HepG2 (cell line): ENCODE data around the gene PAK2. TPM values are rescaled to one million over a fixed set of nuclear protein-coding genes. Genes with fewer than 3 reads are reported as not detected.
"Not testable (repeated sequence)": the region's sequence is repeated elsewhere in the genome, so short reads cannot be mapped to it uniquely, and the experiment has no call there.

Experiments
- ATAC-seq: fragments of 200-7000 bp; cut with Tn5 transposase; 3 replicates; pipeline ENCODE4 v1.9.1; 2020; ENCODE audit warnings: mild to moderate bottlenecking, moderate library complexity
- BruUV-seq: library from RNA; stranded (reverse); fragments of 400-500 nt; replicated peaks from 2 replicates; lab custom pipeline; 2021; lab: Mats Ljungman, UMichigan
- CTCF ChIA-PET: fragments of 300-600 bp; formaldehyde crosslinking; extraction: SDS; loops from one replicate; lab custom pipeline; 2021; ENCODE audit warnings: low total read pairs, inconsistent platforms, low intra/inter-chr PET ratio; lab: Yijun Ruan, JAX
- POLR2A ChIA-PET: fragments of 350-600 bp; sonication (Branson Sonifier 250); formaldehyde crosslinking; loops from one replicate; lab custom pipeline; 2020; ENCODE audit warnings: antibody characterized with exemption, inconsistent platforms; lab: Yijun Ruan, JAX
- DNase-seq: peaks from one replicate; pipeline ENCODE4 v3.0.0-alpha.2; 2015; ENCODE audit warnings: low spot score
- FAIRE-seq: peaks from 3 replicates; lab custom pipeline; 2011; peaks lifted over from hg19 to GRCh38; lab: Jason Lieb, UNC
- H2AFZ ChIP-seq: one replicate; pipeline ENCODE4 v1.6.1; 2011; ENCODE audit warnings: low read length, inconsistent platforms
- H3K27ac ChIP-seq: fragments of 300-600 bp; 3 replicates; pipeline ENCODE4 v1.8.0; 2011; ENCODE audit warnings: mixed run types, mild to moderate bottlenecking, mixed read lengths, low read length, inconsistent platforms; ENCODE audit not compliant: insufficient read depth; ENCODE audit errors: extremely low read length
- H3K27me3 ChIP-seq, 2 experiments: fragments of 200-600 bp in 1 of 2; 2 replicates in 1 of 2; 3 replicates in 1 of 2; pipeline versions ENCODE4 v1.6.0 to v1.8.0; 2011; ENCODE audit warnings: low read length in 2 of 2, mild to moderate bottlenecking in 2 of 2, moderate library complexity in 2 of 2, inconsistent platforms in 1 of 2; ENCODE audit not compliant: insufficient read depth in 2 of 2, control insufficient read depth in 1 of 2
- H3K36me3 ChIP-seq, 2 experiments: fragments of 200-600 bp in 1 of 2; replicated peaks in 1 of 2; 2 replicates in 1 of 2; 3 replicates in 1 of 2; pipeline versions ENCODE4 v1.5.1 to v1.8.0; 2011; ENCODE audit warnings: low read length in 2 of 2, inconsistent platforms in 1 of 2; ENCODE audit not compliant: insufficient read depth in 2 of 2, control insufficient read depth in 1 of 2
- H3K4me1 ChIP-seq: 2 replicates; pipeline ENCODE4 v1.5.1; 2012; ENCODE audit warnings: low read length, inconsistent platforms; ENCODE audit not compliant: insufficient read depth
- H3K4me2 ChIP-seq: 2 replicates; pipeline ENCODE4 v1.6.0; 2011; ENCODE audit warnings: low read depth, low read length, inconsistent platforms
- H3K4me3 ChIP-seq, 3 experiments: fragments of 200-600 bp in 1 of 3; sonication (generic), shearing (Covaris generic) in 1 of 3; replicated peaks in 1 of 3; 2 replicates each; pipeline ENCODE4 v1.5.1; 2011 to 2016; ENCODE audit warnings: low read length in 3 of 3, inconsistent platforms in 2 of 3, low read depth in 2 of 3, mild to moderate bottlenecking in 2 of 3, control low read depth in 1 of 3, mixed read lengths in 1 of 3; ENCODE audit not compliant: insufficient read depth in 1 of 3
- H3K79me2 ChIP-seq: one replicate; pipeline ENCODE4 v1.6.1; 2011; ENCODE audit warnings: low read length, inconsistent platforms; ENCODE audit not compliant: insufficient read depth
- H3K9ac ChIP-seq: 2 replicates; pipeline ENCODE4 v1.6.0; 2011; ENCODE audit warnings: mild to moderate bottlenecking, low read depth, low read length, inconsistent platforms; ENCODE audit not compliant: insufficient read depth
- H3K9me3 ChIP-seq: 2 replicates; pipeline ENCODE4 v1.5.1; 2012; ENCODE audit warnings: mild to moderate bottlenecking, low read length
- H4K20me1 ChIP-seq: 2 replicates; pipeline ENCODE4 v1.6.0; 2011; ENCODE audit warnings: inconsistent platforms, mild to moderate bottlenecking, low read length, moderate library complexity; ENCODE audit not compliant: insufficient read depth
- CENPT ChIP-seq: sonication (generic); formaldehyde crosslinking; IDR thresholded peaks from 2 replicates; pipeline ENCODE4 v1.8.0; 2022; ENCODE audit warnings: low read depth, mild to moderate bottlenecking, moderate library complexity, missing genetic modification reagents
- HES4 ChIP-seq: sonication (generic); formaldehyde crosslinking; IDR thresholded peaks from 2 replicates; pipeline ENCODE4 v1.9.0; 2021; ENCODE audit warnings: mild to moderate bottlenecking, missing genetic modification reagents, borderline replicate concordance
- MAFF ChIP-seq: IDR thresholded peaks from 2 replicates; pipeline ENCODE4 v1.6.1; 2011; ENCODE audit warnings: low read depth, low read length, improper control_type of control experiment
- MAFK ChIP-seq, 2 experiments: IDR thresholded peaks in 1 of 2; conservative IDR thresholded peaks in 1 of 2; 2 replicates each; pipeline ENCODE4 v1.6.1; 2011; ENCODE audit warnings: improper control_type of control experiment in 2 of 2, low read length in 2 of 2
- MTF2 ChIP-seq: sonication (generic); formaldehyde crosslinking; IDR thresholded peaks from 2 replicates; pipeline ENCODE4 v1.5.0; 2020; ENCODE audit warnings: missing genetic modification reagents, borderline replicate concordance
- NFE2 ChIP-seq: sonication (generic); formaldehyde crosslinking; IDR thresholded peaks from 2 replicates; pipeline ENCODE4 v1.4.0; 2020; ENCODE audit warnings: missing genetic modification reagents
- NFYB ChIP-seq: sonication (generic); formaldehyde crosslinking; IDR thresholded peaks from 2 replicates; pipeline ENCODE4 v1.4.0; 2020; ENCODE audit warnings: missing genetic modification reagents
- NFYC ChIP-seq: IDR thresholded peaks from 2 replicates; pipeline ENCODE4 v1.6.1; 2016; ENCODE audit warnings: missing genetic modification reagents, missing compliant biosample characterization
- RERE ChIP-seq: IDR thresholded peaks from 2 replicates; pipeline ENCODE4 v1.6.1; 2016; ENCODE audit warnings: low read depth, missing genetic modification reagents, missing compliant biosample characterization
- RFX1 ChIP-seq: fragments of 450-650 bp; IDR thresholded peaks from 2 replicates; pipeline ENCODE4 v1.6.1; 2017
- WGBS: methylation state at CpG from one replicate; pipeline ENCODE4 v1.1.6; 2017; ENCODE audit warnings: low lambda C conversion rate; 5-methylcytosine and 5-hydroxymethylcytosine counted together
- in situ Hi-C: cut with HindIII; loops from 2 replicates; pipeline ENCODE4 v1.10.0; 2017; ENCODE audit warnings: low pct_unique_long_range_greater_than_20kb; ENCODE audit not compliant: extremely low pct_ligation_motif_present
- intact Hi-C: fragments of 100-400 bp; cut with micrococcal nuclease; formaldehyde crosslinking; loops from one replicate; pipeline ENCODE4 v1.10.0; 2022; ENCODE audit not compliant: unreplicated experiment
- polyA plus RNA-seq, 8 experiments: library from polyadenylated mRNA; depleted of rRNA in 3 of 8; stranded (reverse) in 7 of 8; unstranded in 1 of 8; fragments of >200 nt; fragmentation: Illumina TruSeq in 4 of 8; extraction: Trizol in 4 of 8; gene quantifications; 2 replicates each; pipeline versions ENCODE4 v1.2.1 to v1.2.3, GENCODE V29; 2011 to 2016; ENCODE audit warnings: low read depth in 4 of 8, missing spikeins in 1 of 8, mixed read lengths in 1 of 8; ENCODE audit not compliant: insufficient read depth in 1 of 8
- total RNA-seq, 5 experiments: library from RNA; depleted of rRNA; stranded (reverse); fragments of >200 nt; fragmentation: Illumina TruSeq; extraction: Trizol; gene quantifications; 2 replicates each; pipeline ENCODE4 v1.2.3, GENCODE V29; 2016; ENCODE audit warnings: low read depth in 1 of 5
- TF ChIP-seq, protein P1 (sequence below): sonication (generic); formaldehyde crosslinking; IDR thresholded peaks from 2 replicates; pipeline ENCODE4 v1.4.0; 2020; ENCODE audit warnings: mild to moderate bottlenecking, missing genetic modification reagents

PAK2 gene
- total and polyA plus RNA-seq, 2 of the 13 experiments (the other 11 are each of a cell fraction or from before 2014, with no cell fraction given), result 23.0 to 24.7 TPM

DNA sequence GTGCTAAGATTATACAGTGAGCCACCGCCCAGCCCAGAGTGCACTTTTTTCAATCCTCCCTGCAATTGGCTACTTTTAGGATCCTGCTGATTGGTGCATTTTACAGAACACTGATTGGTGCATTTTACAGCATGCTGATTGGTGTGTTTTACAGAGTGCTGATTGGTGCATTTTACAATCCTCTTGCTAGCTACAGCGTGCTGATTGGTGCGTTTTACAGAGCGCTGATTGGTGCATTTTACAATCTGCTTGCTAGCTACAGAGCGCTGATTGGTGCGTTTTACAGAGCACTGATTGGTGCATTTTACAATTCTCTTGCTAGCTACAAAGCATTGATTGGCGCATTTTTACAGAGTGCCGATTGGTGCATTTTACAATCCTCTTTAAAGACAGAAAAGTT lies 123.3 kb downstream of the PAK2 start:
- not testable (repeated sequence) for H3K36me3 ChIP-seq, H3K79me2 ChIP-seq, FAIRE-seq, DNase-seq, H2AFZ ChIP-seq
- TF ChIP-seq MAFK (conservative IDR thresholded peaks at IDR 0.05 in 1 of 2, IDR thresholded peaks at IDR 0.05 in 1 of 2; ENCODE audit: low read length in 2 of 2), result peak in 1 of 2 experiments; percentile 48; a peak in 2 of 4 replicates
- 0 out of 2 replicates have a peak, but pooled peaks have one; percentile 43 for TF ChIP-seq MAFF
- peak; percentile 36 for TF ChIP-seq NFYB (CRISPR knock-in tag)
- peak; percentile 59 for TF ChIP-seq NFYC (CRISPR knock-in tag)
- TF ChIP-seq, all 625 proteins: peak for 4; not testable (repeated sequence) for 621
- H3K27ac ChIP-seq, H3K27me3 ChIP-seq, POLR2A ChIA-PET, H3K4me3 ChIP-seq, H4K20me1 ChIP-seq, H3K9me3 ChIP-seq, ATAC-seq, H3K4me2 ChIP-seq, CTCF ChIA-PET, in situ Hi-C loops, H3K9ac ChIP-seq, intact Hi-C loops, BruUV-seq: not testable (repeated sequence)
- 0 out of 2 replicates have a peak, but pooled peaks cover 11% of the 10 kb centered on the region for H3K4me1 ChIP-seq
- 81% methylated on average over 8 of the region's 8 CpGs for WGBS

DNA sequence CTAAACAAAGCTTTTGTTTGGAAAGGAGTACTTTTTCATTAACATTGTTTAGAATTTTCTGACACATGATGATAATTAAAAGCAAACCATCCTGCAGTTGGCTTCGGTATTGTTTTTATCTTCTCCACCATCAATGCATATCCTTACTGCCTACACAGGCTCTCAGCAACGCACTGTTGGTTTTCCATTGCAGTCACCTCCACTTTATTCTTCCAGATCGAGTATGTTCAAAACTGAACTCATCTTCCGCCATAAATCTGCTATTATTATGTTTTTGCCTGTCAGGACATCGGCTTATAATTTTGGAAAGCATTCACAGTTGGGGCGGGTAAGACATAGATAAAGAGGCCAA lies 127.5 kb downstream of the PAK2 start:
- intact Hi-C loops (no loop called here), in situ Hi-C loops (no loop called here)
- Histone ChIP-seq H3K79me2 (peaks cover 42% of the 10 kb centered on the region), H3K36me3 (peaks cover 1 to 6% of the 10 kb centered on the region in 2 experiments; a peak in 4 of 5 replicates), H3K4me2 (peak overlapping the region; percentile 75), H3K27me3 (no peaks in the 10 kb centered on the region), H3K4me1 (peaks cover 29% of the 10 kb centered on the region), H3K4me3 (peak overlapping the region; percentile 66 to 97 (median 96)), H3K27ac (peak overlapping the region; percentile 89), H4K20me1 (peaks cover 11% of the 10 kb centered on the region), H2AFZ (no peak overlapping the region), H3K9ac (peak overlapping the region; percentile 97), H3K9me3 (no peaks in the 10 kb centered on the region)
- ATAC-seq (peak; percentile 8), DNase-seq (no peak), FAIRE-seq (no peak)
- ChIA-PET POLR2A (interaction anchor here (0.9 to 2.6 kb wide), 9 partner anchors 9 to 127 kb away, joined by 3 to 33 read pairs (median 5); partner anchors contain the start of gene NCBP2), CTCF (no interaction called here)
- TSS peak; percentile 90 for BruUV-seq
- WGBS, result 2% methylated on average over 6 of the region's 6 CpGs
- TF ChIP-seq RFX1 (no peak), RERE (no peak), HES4 (CRISPR knock-in tag) (no peak), MTF2 (no peak), CENPT (CRISPR knock-in tag) (no peak), NFE2 (CRISPR knock-in tag) (0 out of 2 replicates have a peak, but pooled peaks have one; percentile 24)
- TF ChIP-seq, protein P1, sequence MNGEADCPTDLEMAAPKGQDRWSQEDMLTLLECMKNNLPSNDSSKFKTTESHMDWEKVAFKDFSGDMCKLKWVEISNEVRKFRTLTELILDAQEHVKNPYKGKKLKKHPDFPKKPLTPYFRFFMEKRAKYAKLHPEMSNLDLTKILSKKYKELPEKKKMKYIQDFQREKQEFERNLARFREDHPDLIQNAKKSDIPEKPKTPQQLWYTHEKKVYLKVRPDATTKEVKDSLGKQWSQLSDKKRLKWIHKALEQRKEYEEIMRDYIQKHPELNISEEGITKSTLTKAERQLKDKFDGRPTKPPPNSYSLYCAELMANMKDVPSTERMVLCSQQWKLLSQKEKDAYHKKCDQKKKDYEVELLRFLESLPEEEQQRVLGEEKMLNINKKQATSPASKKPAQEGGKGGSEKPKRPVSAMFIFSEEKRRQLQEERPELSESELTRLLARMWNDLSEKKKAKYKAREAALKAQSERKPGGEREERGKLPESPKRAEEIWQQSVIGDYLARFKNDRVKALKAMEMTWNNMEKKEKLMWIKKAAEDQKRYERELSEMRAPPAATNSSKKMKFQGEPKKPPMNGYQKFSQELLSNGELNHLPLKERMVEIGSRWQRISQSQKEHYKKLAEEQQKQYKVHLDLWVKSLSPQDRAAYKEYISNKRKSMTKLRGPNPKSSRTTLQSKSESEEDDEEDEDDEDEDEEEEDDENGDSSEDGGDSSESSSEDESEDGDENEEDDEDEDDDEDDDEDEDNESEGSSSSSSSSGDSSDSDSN (CRISPR knock-in tag), result no peak
